GM23338 (cell line): Measurements from ENCODE around the gene MGRN1. TPM values are rescaled to one million over a fixed set of nuclear protein-coding genes. Genes with fewer than 3 reads are reported as not detected.

Source experiments
- ATAC-seq: fragments of 200-7000 bp; cut with Tn5 transposase; 3 replicates; pipeline ENCODE4 v1.9.1; 2020
- DNase-seq: peaks from one replicate; pipeline ENCODE4 v3.0.0-alpha.2; 2015; ENCODE audit warnings: low spot score
- H2AFZ ChIP-seq: fragments of 200-600 bp; sonication (generic); 2 replicates; pipeline ENCODE4 v1.8.0; 2016; ENCODE audit warnings: antibody characterized with exemption, mild to moderate bottlenecking, moderate library complexity
- H3F3A ChIP-seq: fragments of 200-600 bp; sonication (generic); replicated peaks from 2 replicates; pipeline ENCODE4 v1.8.0; 2017; ENCODE audit warnings: antibody characterized with exemption, mixed run types, low read depth
- H3K27ac ChIP-seq: fragments of 200-600 bp; sonication (generic); 2 replicates; pipeline ENCODE4 v1.6.1; 2016; ENCODE audit warnings: low read depth
- H3K27me3 ChIP-seq: fragments of 200-600 bp; sonication (generic); 2 replicates; pipeline ENCODE4 v1.8.0; 2016; ENCODE audit warnings: mild to moderate bottlenecking, mixed run types, moderate library complexity; ENCODE audit not compliant: insufficient read depth
- H3K36me3 ChIP-seq: fragments of 200-600 bp; sonication (generic); 2 replicates; pipeline ENCODE4 v1.8.0; 2016; ENCODE audit warnings: mild to moderate bottlenecking; ENCODE audit not compliant: insufficient read depth
- H3K4me1 ChIP-seq: fragments of 200-600 bp; sonication (generic); 2 replicates; pipeline ENCODE4 v1.8.0; 2016; ENCODE audit warnings: mild to moderate bottlenecking, moderate library complexity; ENCODE audit not compliant: insufficient read depth
- H3K4me2 ChIP-seq: fragments of 200-600 bp; sonication (generic); 2 replicates; pipeline ENCODE4 v1.7.1; 2017; ENCODE audit warnings: mixed run types
- H3K4me3 ChIP-seq: fragments of 200-600 bp; sonication (generic); 2 replicates; pipeline ENCODE4 v1.6.1; 2016; ENCODE audit warnings: mixed run types
- H3K79me2 ChIP-seq: fragments of 200-600 bp; sonication (generic); replicated peaks from 2 replicates; pipeline ENCODE4 v1.8.0; 2017; ENCODE audit warnings: mild to moderate bottlenecking; ENCODE audit not compliant: insufficient read depth
- H3K9me2 ChIP-seq: fragments of 200-600 bp; sonication (generic); 2 replicates; pipeline ENCODE4 v1.8.0; 2017; ENCODE audit not compliant: insufficient read depth
- H4K20me1 ChIP-seq: fragments of 200-600 bp; sonication (generic); replicated peaks from 2 replicates; pipeline ENCODE4 v1.8.0; 2017; ENCODE audit warnings: mild to moderate bottlenecking; ENCODE audit not compliant: insufficient read depth
- H3K27ac Mint-ChIP-seq: 2 replicates; pipeline ENCODE4 v1.8.0; 2020; ENCODE audit warnings: inconsistent platforms, mild to moderate bottlenecking, moderate library complexity, mixed read lengths
- H3K27me3 Mint-ChIP-seq: 3 replicates; pipeline ENCODE4 v1.8.0; 2022; ENCODE audit warnings: low read depth, mild to moderate bottlenecking, moderate library complexity, mixed read lengths, inconsistent platforms; ENCODE audit not compliant: insufficient read depth, poor library complexity
- H3K36me3 Mint-ChIP-seq: 3 replicates; pipeline ENCODE4 v1.8.0; 2021; ENCODE audit warnings: low read depth, mild to moderate bottlenecking, inconsistent platforms, moderate library complexity, mixed read lengths
- H3K4me1 Mint-ChIP-seq: 3 replicates; pipeline ENCODE4 v1.8.0; 2020; ENCODE audit warnings: mild to moderate bottlenecking, inconsistent platforms, mixed read lengths
- H3K4me3 Mint-ChIP-seq: 3 replicates; pipeline ENCODE4 v1.8.0; 2021; ENCODE audit warnings: moderate library complexity, mild to moderate bottlenecking, inconsistent platforms, mixed read lengths
- H3K9me3 Mint-ChIP-seq: 3 replicates; pipeline ENCODE4 v1.8.0; 2020; ENCODE audit warnings: moderate library complexity, mild to moderate bottlenecking, inconsistent platforms, mixed read lengths
- CREB1 ChIP-seq: fragments of 250-450 bp; sonication (Bioruptor Pico); IDR thresholded peaks from 2 replicates; pipeline ENCODE4 v1.5.0; 2020; ENCODE audit warnings: low read depth, mild to moderate bottlenecking, moderate library complexity
- EZH2 ChIP-seq: fragments of 200-600 bp; sonication (generic); IDR thresholded peaks from one replicate; pipeline ENCODE4 v1.8.0; 2017; ENCODE audit warnings: antibody characterized with exemption, mild to moderate bottlenecking, low read depth; ENCODE audit not compliant: unreplicated experiment
- EZH2phosphoT487 ChIP-seq: fragments of 200-600 bp; sonication (generic); IDR thresholded peaks from one replicate; pipeline ENCODE4 v1.8.1; 2018; ENCODE audit warnings: antibody characterized with exemption; ENCODE audit not compliant: unreplicated experiment
- NANOG ChIP-seq: IDR thresholded peaks from 2 replicates; pipeline ENCODE4 v1.6.1; 2016; ENCODE audit warnings: antibody characterized with exemption, borderline replicate concordance
- POLR2AphosphoS5 ChIP-seq: IDR thresholded peaks from 2 replicates; pipeline ENCODE4 v1.6.1; 2016; ENCODE audit warnings: antibody characterized with exemption, low read depth
- STAT1 ChIP-seq: IDR thresholded peaks from one replicate; pipeline ENCODE4 v1.6.1; 2016; ENCODE audit warnings: antibody characterized with exemption; ENCODE audit not compliant: unreplicated experiment
- ZNF114 ChIP-seq: fragments of 250-450 bp; sonication (Bioruptor Pico); IDR thresholded peaks from 2 replicates; pipeline ENCODE4 v1.5.0; 2020; ENCODE audit warnings: mild to moderate bottlenecking, moderate library complexity
- ZNF331 ChIP-seq: fragments of 250-450 bp; sonication (Bioruptor Pico); IDR thresholded peaks from 2 replicates; pipeline ENCODE4 v1.5.0; 2020; ENCODE audit warnings: low read depth, mild to moderate bottlenecking, moderate library complexity
- polyA plus RNA-seq: library from polyadenylated mRNA; unstranded; fragments of >200 nt; fragmentation: Nextera tagmentation; extraction: Ambion mirVana; gene quantifications from 2 replicates; pipeline ENCODE4 v1.2.1, GENCODE V29; 2016
- total RNA-seq: library from RNA; depleted of rRNA; stranded (reverse); fragments of >200 nt; shearing (Covaris generic); gene quantifications from 2 replicates; pipeline ENCODE4 v1.2.3, GENCODE V29; 2014
- TF ChIP-seq, protein P1 (sequence below): IDR thresholded peaks from one replicate; pipeline ENCODE4 v1.6.1; 2018; ENCODE audit warnings: antibody characterized with exemption; ENCODE audit not compliant: unreplicated experiment
- TF ChIP-seq, protein P2 (sequence below), 2 experiments: fragments of 200-600 bp in 1 of 2; sonication (generic) in 1 of 2; conservative IDR thresholded peaks; 2 replicates each; pipeline versions ENCODE4 v1.5.1 to v1.6.1; 2016 to 2017; ENCODE audit warnings: antibody characterized with exemption in 2 of 2, low read depth in 2 of 2, mild to moderate bottlenecking in 2 of 2, moderate library complexity in 1 of 2

MGRN1 gene
- total and polyA plus RNA-seq, 2 experiments from 2014 or later = 13.1 to 71.8 TPM

DNA sequence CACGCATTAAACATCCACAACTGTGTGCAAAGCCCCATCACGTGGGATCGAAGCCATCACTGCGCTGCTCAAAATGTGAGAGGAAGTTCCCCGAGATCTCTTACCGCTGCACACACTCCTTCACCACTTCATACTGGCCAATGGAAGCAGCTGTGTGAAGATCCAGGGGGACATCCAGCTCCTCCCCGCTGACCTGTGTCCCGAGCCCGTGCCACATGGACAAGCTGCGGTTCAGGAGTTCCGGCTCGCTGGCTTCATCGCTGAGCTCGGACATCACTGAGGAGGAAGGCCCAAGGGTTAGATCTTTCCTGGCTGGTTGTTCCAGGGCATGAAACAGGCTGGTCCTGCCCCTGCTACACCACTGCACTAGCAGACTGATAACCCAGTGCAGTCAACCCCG is 105.2 kb downstream of the MGRN1 start:
- H3K9me3 Mint-ChIP-seq = no peaks in the 10 kb centered on the region; the same call in 2 of the 3 replicates
- H3K36me3 Mint-ChIP-seq = peaks cover 40% of the 10 kb centered on the region
- Histone ChIP-seq H4K20me1 (peaks cover 3% of the 10 kb centered on the region), H3F3A (peaks cover 31% of the 10 kb centered on the region), H3K9me2 (no peaks in the 10 kb centered on the region), H3K4me1 (peaks cover 4% of the 10 kb centered on the region; the same call in 1 of the 2 replicates), H3K27me3 (no peaks in the 10 kb centered on the region), H3K4me2 (no peak overlapping the region), H3K27ac (0 out of 2 replicates have a peak overlapping the region, but pooled peaks have one; percentile 39), H3K79me2 (peaks cover 49% of the 10 kb centered on the region), H3K4me3 (no peak overlapping the region), H3K36me3 (peaks cover 7% of the 10 kb centered on the region), H2AFZ (no peak overlapping the region)
- H3K4me1 Mint-ChIP-seq = peaks cover 3% of the 10 kb centered on the region; the same call in 2 of the 3 replicates
- no peak for ATAC-seq
- TF ChIP-seq, protein P1, sequence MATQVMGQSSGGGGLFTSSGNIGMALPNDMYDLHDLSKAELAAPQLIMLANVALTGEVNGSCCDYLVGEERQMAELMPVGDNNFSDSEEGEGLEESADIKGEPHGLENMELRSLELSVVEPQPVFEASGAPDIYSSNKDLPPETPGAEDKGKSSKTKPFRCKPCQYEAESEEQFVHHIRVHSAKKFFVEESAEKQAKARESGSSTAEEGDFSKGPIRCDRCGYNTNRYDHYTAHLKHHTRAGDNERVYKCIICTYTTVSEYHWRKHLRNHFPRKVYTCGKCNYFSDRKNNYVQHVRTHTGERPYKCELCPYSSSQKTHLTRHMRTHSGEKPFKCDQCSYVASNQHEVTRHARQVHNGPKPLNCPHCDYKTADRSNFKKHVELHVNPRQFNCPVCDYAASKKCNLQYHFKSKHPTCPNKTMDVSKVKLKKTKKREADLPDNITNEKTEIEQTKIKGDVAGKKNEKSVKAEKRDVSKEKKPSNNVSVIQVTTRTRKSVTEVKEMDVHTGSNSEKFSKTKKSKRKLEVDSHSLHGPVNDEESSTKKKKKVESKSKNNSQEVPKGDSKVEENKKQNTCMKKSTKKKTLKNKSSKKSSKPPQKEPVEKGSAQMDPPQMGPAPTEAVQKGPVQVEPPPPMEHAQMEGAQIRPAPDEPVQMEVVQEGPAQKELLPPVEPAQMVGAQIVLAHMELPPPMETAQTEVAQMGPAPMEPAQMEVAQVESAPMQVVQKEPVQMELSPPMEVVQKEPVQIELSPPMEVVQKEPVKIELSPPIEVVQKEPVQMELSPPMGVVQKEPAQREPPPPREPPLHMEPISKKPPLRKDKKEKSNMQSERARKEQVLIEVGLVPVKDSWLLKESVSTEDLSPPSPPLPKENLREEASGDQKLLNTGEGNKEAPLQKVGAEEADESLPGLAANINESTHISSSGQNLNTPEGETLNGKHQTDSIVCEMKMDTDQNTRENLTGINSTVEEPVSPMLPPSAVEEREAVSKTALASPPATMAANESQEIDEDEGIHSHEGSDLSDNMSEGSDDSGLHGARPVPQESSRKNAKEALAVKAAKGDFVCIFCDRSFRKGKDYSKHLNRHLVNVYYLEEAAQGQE = no peak
- TF ChIP-seq NANOG = no peak
- TF ChIP-seq ZNF331 (CRISPR knock-in tag) = no peak
- TF ChIP-seq, protein P2, sequence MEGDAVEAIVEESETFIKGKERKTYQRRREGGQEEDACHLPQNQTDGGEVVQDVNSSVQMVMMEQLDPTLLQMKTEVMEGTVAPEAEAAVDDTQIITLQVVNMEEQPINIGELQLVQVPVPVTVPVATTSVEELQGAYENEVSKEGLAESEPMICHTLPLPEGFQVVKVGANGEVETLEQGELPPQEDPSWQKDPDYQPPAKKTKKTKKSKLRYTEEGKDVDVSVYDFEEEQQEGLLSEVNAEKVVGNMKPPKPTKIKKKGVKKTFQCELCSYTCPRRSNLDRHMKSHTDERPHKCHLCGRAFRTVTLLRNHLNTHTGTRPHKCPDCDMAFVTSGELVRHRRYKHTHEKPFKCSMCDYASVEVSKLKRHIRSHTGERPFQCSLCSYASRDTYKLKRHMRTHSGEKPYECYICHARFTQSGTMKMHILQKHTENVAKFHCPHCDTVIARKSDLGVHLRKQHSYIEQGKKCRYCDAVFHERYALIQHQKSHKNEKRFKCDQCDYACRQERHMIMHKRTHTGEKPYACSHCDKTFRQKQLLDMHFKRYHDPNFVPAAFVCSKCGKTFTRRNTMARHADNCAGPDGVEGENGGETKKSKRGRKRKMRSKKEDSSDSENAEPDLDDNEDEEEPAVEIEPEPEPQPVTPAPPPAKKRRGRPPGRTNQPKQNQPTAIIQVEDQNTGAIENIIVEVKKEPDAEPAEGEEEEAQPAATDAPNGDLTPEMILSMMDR (conservative IDR thresholded peaks at IDR 0.05; ENCODE audit: low read depth in 2 of 2) = no peak
- TF ChIP-seq POLR2AphosphoS5 = no peak
- TF ChIP-seq ZNF114 (CRISPR knock-in tag) = no peak
- no peak for TF ChIP-seq CREB1 (CRISPR knock-in tag)
- TF ChIP-seq STAT1 = no peak
- H3K27me3 Mint-ChIP-seq = peaks cover 6% of the 10 kb centered on the region
- DNase-seq = no peak
- no peak overlapping the region for H3K27ac Mint-ChIP-seq
- H3K4me3 Mint-ChIP-seq = no peak overlapping the region

DNA sequence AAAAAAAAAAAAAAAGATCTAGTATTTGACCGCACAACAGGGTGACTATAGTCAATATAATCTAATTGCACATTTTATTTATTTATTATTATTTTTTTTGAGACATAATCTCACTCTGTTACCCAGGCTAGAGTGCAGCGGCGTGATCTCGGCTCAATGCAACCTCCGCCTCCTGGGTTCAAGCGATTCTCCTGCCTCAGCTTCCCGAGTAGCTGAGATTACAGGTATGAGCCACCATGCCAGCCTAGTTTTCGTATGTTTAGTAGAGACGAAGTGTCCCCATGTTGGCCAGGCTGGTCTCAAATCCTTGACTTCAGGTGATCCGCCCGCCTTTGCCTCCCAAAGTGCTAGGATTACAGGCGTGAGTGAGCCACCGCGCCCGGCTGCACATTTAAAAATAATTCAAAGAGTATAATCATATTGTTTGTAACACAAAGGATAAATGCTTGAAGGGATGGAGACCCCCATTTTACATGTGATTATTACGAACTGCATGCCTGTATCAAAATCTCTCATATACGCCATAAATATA is 108.7 kb downstream of the MGRN1 start:
- ATAC-seq (no peak), DNase-seq (no peak)
- Mint-ChIP-seq H3K27ac (peak overlapping the region; percentile 93), H3K27me3 (peaks cover 16% of the 10 kb centered on the region), H3K4me3 (peak overlapping the region; percentile 92), H3K4me1 (peaks cover 8% of the 10 kb centered on the region; the same call in 2 of the 3 replicates), H3K36me3 (peaks cover 21% of the 10 kb centered on the region), H3K9me3 (no peaks in the 10 kb centered on the region; the same call in 2 of the 3 replicates)
- H3F3A ChIP-seq = peaks cover 28% of the 10 kb centered on the region
- H3K27me3 ChIP-seq = no peaks in the 10 kb centered on the region
- H3K79me2 ChIP-seq = peaks cover 49% of the 10 kb centered on the region
- H3K4me3 ChIP-seq = peak overlapping the region; percentile 98
- H3K9me2 ChIP-seq = no peaks in the 10 kb centered on the region
- H3K36me3 ChIP-seq = peaks cover 7% of the 10 kb centered on the region
- peak overlapping the region; percentile 95; the same call in 1 of the 2 replicates for H3K27ac ChIP-seq
- H2AFZ ChIP-seq = peak overlapping the region; percentile 95
- peaks cover 3% of the 10 kb centered on the region for H4K20me1 ChIP-seq
- peak overlapping the region; percentile 100 for H3K4me2 ChIP-seq
- H3K4me1 ChIP-seq = peaks cover 10% of the 10 kb centered on the region; the same call in 1 of the 2 replicates
- TF ChIP-seq EZH2phosphoT487 = no peak
- TF ChIP-seq, protein P2 (conservative IDR thresholded peaks at IDR 0.05; ENCODE audit: low read depth in 2 of 2) = no peak
- no peak for TF ChIP-seq CREB1 (CRISPR knock-in tag)
- TF ChIP-seq EZH2 = no peak
